Stimulated activated CD8-positive, alpha-beta memory T cell treated with anti-CD3 and anti-CD28 coated beads, Interleukin-15, amount 100 ng/mL, for 1 hour (primary cell): ENCODE data around the gene SLC2A4.

ENCODE experiments used
- DNase-seq: peaks from one replicate; pipeline ENCODE4 v3.0.0-alpha.2; 2020; ENCODE audit warnings: low read depth

Gene SLC2A4

GRCh38 chr17:7279448-7279847, 2.1 kb upstream of the SLC2A4 start:
- no peak for DNase-seq

GRCh38 chr17:7280519-7281073, 922 bp upstream of the SLC2A4 start:
- DNase-seq, result peak; percentile 75

GRCh38 chr17:7281953-7282751, 634 bp downstream of the SLC2A4 start:
- DNase-seq, result no peak

- no peak for DNase-seq
Observed at GRCh38 chr17:7282752-7283321, 1.3 kb downstream of the SLC2A4 start.

- DNase-seq, result no peak
Observed at GRCh38 chr17:7283471-7284216, 2.1 kb downstream of the SLC2A4 start.

GRCh38 chr17:7284911-7285310, 3.4 kb downstream of the SLC2A4 start:
- DNase-seq, result no peak

GRCh38 chr17:7285679-7286078, 4.2 kb downstream of the SLC2A4 start:
- no peak for DNase-seq

GRCh38 chr17:7289256-7290032, 7.9 kb downstream of the SLC2A4 start:
- no peak for DNase-seq

GRCh38 chr17:7290166-7290565, 8.6 kb downstream of the SLC2A4 start:
- DNase-seq, result no peak

GRCh38 chr17:7290685-7291084, 9.2 kb downstream of the SLC2A4 start:
- DNase-seq, result no peak

- no peak for DNase-seq
Observed at GRCh38 chr17:7292194-7292593, 10.7 kb downstream of the SLC2A4 start.

GRCh38 chr17:7292729-7293128, 11.2 kb downstream of the SLC2A4 start:
- DNase-seq, result no peak

- DNase-seq, result no peak
Observed at GRCh38 chr17:7293159-7293558, 11.6 kb downstream of the SLC2A4 start.

GRCh38 chr17:7293816-7294613, 12.5 kb downstream of the SLC2A4 start:
- DNase-seq, result no peak

GRCh38 chr17:7294614-7295153, 13.2 kb downstream of the SLC2A4 start, which contains the start of gene YBX2:
TSS of gene YBX2 (minus strand) at chr17:7294639. CDS start at chr17:7294500, 139 bp downstream.
- peak; percentile 45 for DNase-seq

- no peak for DNase-seq
Observed at GRCh38 chr17:7295230-7296180, 14.0 kb downstream of the SLC2A4 start.

GRCh38 chr17:7296189-7296861, 14.8 kb downstream of the SLC2A4 start:
- DNase-seq, result peak; percentile 26

- DNase-seq, result no peak
Observed at GRCh38 chr17:7304179-7304578, 22.7 kb downstream of the SLC2A4 start.
